HepG2 (cell line): Measurements from ENCODE around the gene POC1B. TPM values are rescaled to one million over a fixed set of nuclear protein-coding genes. Genes with fewer than 3 reads are reported as not detected.

ENCODE experiments used
- BHLHE40 ChIP-seq: IDR thresholded peaks from 2 replicates; pipeline ENCODE4 v1.6.1; 2011; ENCODE audit warnings: low read length, improper control_type of control experiment
- CEBPZ ChIP-seq: IDR thresholded peaks from 2 replicates; pipeline ENCODE4 v1.6.1; 2012; ENCODE audit warnings: low read length, improper control_type of control experiment
- CSRNP1 ChIP-seq: sonication (generic); formaldehyde crosslinking; IDR thresholded peaks from 2 replicates; pipeline ENCODE4 v1.8.1; 2023; ENCODE audit warnings: mild to moderate bottlenecking, missing genetic modification reagents
- GLMP ChIP-seq: sonication (generic); formaldehyde crosslinking; IDR thresholded peaks from 2 replicates; pipeline ENCODE4 v1.9.0; 2021; ENCODE audit warnings: missing genetic modification reagents, mild to moderate bottlenecking, borderline replicate concordance
- HOXA9 ChIP-seq: sonication (generic); formaldehyde crosslinking; IDR thresholded peaks from 2 replicates; pipeline ENCODE4 v1.8.1; 2022; ENCODE audit warnings: missing genetic modification reagents, mild to moderate bottlenecking, moderate library complexity, borderline replicate concordance
- LRRFIP1 ChIP-seq: sonication (generic); formaldehyde crosslinking; conservative IDR thresholded peaks from 2 replicates; pipeline ENCODE4 v1.4.0; 2020; ENCODE audit warnings: missing genetic modification reagents
- MLX ChIP-seq: IDR thresholded peaks from 2 replicates; pipeline ENCODE4 v1.6.1; 2016
- MZF1 ChIP-seq: sonication (generic); formaldehyde crosslinking; IDR thresholded peaks from 2 replicates; pipeline ENCODE4 v1.8.1; 2023; ENCODE audit warnings: mild to moderate bottlenecking, missing genetic modification reagents, borderline replicate concordance
- NFATC3 ChIP-seq: sonication (generic); formaldehyde crosslinking; IDR thresholded peaks from 2 replicates; pipeline ENCODE4 v1.5.1; 2020; ENCODE audit warnings: mild to moderate bottlenecking, missing genetic modification reagents
- NR2F6 ChIP-seq, 2 experiments: IDR thresholded peaks; 2 replicates each; pipeline ENCODE4 v1.6.1; 2016; ENCODE audit warnings: antibody characterized with exemption in 1 of 2, mild to moderate bottlenecking in 1 of 2
- PBX3 ChIP-seq: sonication (generic); formaldehyde crosslinking; IDR thresholded peaks from 2 replicates; pipeline ENCODE4 v1.8.1; 2023; ENCODE audit warnings: missing genetic modification reagents, inconsistent platforms, borderline replicate concordance
- PCBP2 ChIP-seq: fragments of 200-400 bp; formaldehyde crosslinking; optimal IDR thresholded peaks from 2 replicates; pipeline ENCODE3; 2018; ENCODE audit warnings: low read length, low read depth; ENCODE audit not compliant: poor library complexity, severe bottlenecking
- POLR2A ChIP-seq, 2 experiments: IDR thresholded peaks; 2 replicates each; pipeline ENCODE4 v1.6.1; 2011; ENCODE audit warnings: low read depth in 2 of 2, low read length in 2 of 2, mild to moderate bottlenecking in 1 of 2, moderate library complexity in 1 of 2; ENCODE audit not compliant: insufficient read depth in 1 of 2
- SMAD1 ChIP-seq: sonication (generic); formaldehyde crosslinking; IDR thresholded peaks from 2 replicates; pipeline ENCODE4 v1.4.0; 2020; ENCODE audit warnings: missing genetic modification reagents, low read depth, mild to moderate bottlenecking, borderline replicate concordance
- ZFY ChIP-seq: sonication (generic); formaldehyde crosslinking; IDR thresholded peaks from 2 replicates; pipeline ENCODE4 v1.4.0; 2020; ENCODE audit warnings: missing genetic modification reagents
- ZNF446 ChIP-seq: sonication (generic); formaldehyde crosslinking; IDR thresholded peaks from 2 replicates; pipeline ENCODE4 v1.5.0; 2020; ENCODE audit warnings: mild to moderate bottlenecking, missing genetic modification reagents
- ZNF547 ChIP-seq: sonication (generic); formaldehyde crosslinking; IDR thresholded peaks from 2 replicates; pipeline ENCODE4 v1.5.1; 2020; ENCODE audit warnings: mild to moderate bottlenecking, missing genetic modification reagents
- ZNF570 ChIP-seq: sonication (generic); formaldehyde crosslinking; IDR thresholded peaks from 2 replicates; pipeline ENCODE4 v1.4.0; 2020; ENCODE audit warnings: mild to moderate bottlenecking, missing genetic modification reagents, borderline replicate concordance
- polyA plus RNA-seq, 8 experiments: library from polyadenylated mRNA; depleted of rRNA in 3 of 8; stranded (reverse) in 7 of 8; unstranded in 1 of 8; fragments of >200 nt; fragmentation: Illumina TruSeq in 4 of 8; extraction: Trizol in 4 of 8; gene quantifications; 2 replicates each; pipeline versions ENCODE4 v1.2.1 to v1.2.3, GENCODE V29; 2011 to 2016; ENCODE audit warnings: low read depth in 4 of 8, missing spikeins in 1 of 8, mixed read lengths in 1 of 8; ENCODE audit not compliant: insufficient read depth in 1 of 8
- total RNA-seq, 5 experiments: library from RNA; depleted of rRNA; stranded (reverse); fragments of >200 nt; fragmentation: Illumina TruSeq; extraction: Trizol; gene quantifications; 2 replicates each; pipeline ENCODE4 v1.2.3, GENCODE V29; 2016; ENCODE audit warnings: low read depth in 1 of 5

POC1B gene
- total and polyA plus RNA-seq, 2 of the 13 experiments (the other 11 are each of a cell fraction or from before 2014, with no cell fraction given), result 9.3 to 11.0 TPM

- no peak for TF ChIP-seq NR2F6 (IDR thresholded peaks at IDR 0.05)
- no peak for TF ChIP-seq NR2F6 (CRISPR knock-in tag; IDR thresholded peaks at IDR 0.05)
- TF ChIP-seq GLMP, result no peak
- no peak for TF ChIP-seq ZNF547 (CRISPR knock-in tag)
- no peak; the same call in 1 of the 2 replicates for TF ChIP-seq ZNF446 (CRISPR knock-in tag)
- no peak for TF ChIP-seq MZF1
- no peak for TF ChIP-seq PBX3 (CRISPR knock-in tag)
- TF ChIP-seq HOXA9, result no peak
- no peak for TF ChIP-seq BHLHE40
- TF ChIP-seq CEBPZ, result no peak
- peak; percentile 67; the same call in 1 of the 2 replicates for TF ChIP-seq SMAD1 (CRISPR knock-in tag)
- TF ChIP-seq LRRFIP1 (CRISPR knock-in tag), result no peak
- TF ChIP-seq POLR2A (IDR thresholded peaks at IDR 0.05; ENCODE audit: insufficient read depth in 1 of 2, low read depth in 2 of 2, low read length in 2 of 2), result peak; percentile 62 to 83
- no peak for TF ChIP-seq NFATC3
- TF ChIP-seq MLX, result no peak
- 0 out of 2 replicates have a peak, but pooled peaks have one; percentile 20 for TF ChIP-seq CSRNP1 (CRISPR knock-in tag)
- no peak for TF ChIP-seq PCBP2
- TF ChIP-seq ZFY (CRISPR knock-in tag), result peak; percentile 48
- TF ChIP-seq ZNF570 (CRISPR knock-in tag), result no peak; the same call in 1 of the 2 replicates
These were observed 1.1 kb downstream of the POC1B start, which contains the start of gene GALNT4 (continued) for GRCh38 chr12:89524541-89525304.
